HCEC 1CT (cell line): ENCODE results near the gene SLC22A5.
"Not testable (repeated sequence)": the region's sequence is repeated elsewhere in the genome, so short reads cannot be mapped to it uniquely, and the experiment has no call there.

Experiments used
- DNase-seq: peaks from one replicate; pipeline ENCODE4 v3.0.0-alpha.2; 2017

Gene SLC22A5

GRCh38 chr5:132414634-132415378, 45.3 kb downstream of the SLC22A5 start:
- peak; percentile 45 for DNase-seq

DNA sequence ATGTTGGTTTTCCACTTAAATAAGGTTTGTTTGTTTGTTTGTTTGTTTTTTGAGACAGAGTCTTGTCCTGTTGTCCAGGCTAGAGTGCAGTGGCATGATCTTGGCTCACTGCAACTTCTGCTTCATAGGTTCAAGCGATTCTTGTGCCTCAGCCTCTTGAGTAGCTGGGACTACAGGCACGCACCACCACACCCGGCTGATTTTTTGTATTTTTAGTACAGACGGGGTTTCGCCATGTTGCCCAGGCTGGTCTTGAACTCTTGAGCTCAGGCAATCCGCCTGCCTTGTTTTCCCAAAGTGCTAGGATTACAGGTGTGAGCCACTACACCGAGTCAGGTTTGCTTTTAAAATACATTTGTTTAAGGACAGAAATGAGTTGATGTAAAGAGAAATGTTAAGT, 46.0 kb downstream of the SLC22A5 start:
- not testable (repeated sequence) for DNase-seq

GRCh38 chr5:132416306-132417009, 46.9 kb downstream of the SLC22A5 start:
- DNase-seq = no peak

GRCh38 chr5:132417010-132417439, 47.5 kb downstream of the SLC22A5 start:
- DNase-seq = no peak

- DNase-seq = no peak
Measured at GRCh38 chr5:132417461-132417860, 48.0 kb downstream of the SLC22A5 start.

GRCh38 chr5:132417889-132418485, 48.5 kb downstream of the SLC22A5 start:
- no peak for DNase-seq

- DNase-seq = no peak
Measured at GRCh38 chr5:132418881-132419280, 49.4 kb downstream of the SLC22A5 start.

- DNase-seq = peak; percentile 75
Measured at GRCh38 chr5:132419502-132420468, 50.3 kb downstream of the SLC22A5 start.

GRCh38 chr5:132420706-132421272, 51.3 kb downstream of the SLC22A5 start:
- no peak for DNase-seq

DNA sequence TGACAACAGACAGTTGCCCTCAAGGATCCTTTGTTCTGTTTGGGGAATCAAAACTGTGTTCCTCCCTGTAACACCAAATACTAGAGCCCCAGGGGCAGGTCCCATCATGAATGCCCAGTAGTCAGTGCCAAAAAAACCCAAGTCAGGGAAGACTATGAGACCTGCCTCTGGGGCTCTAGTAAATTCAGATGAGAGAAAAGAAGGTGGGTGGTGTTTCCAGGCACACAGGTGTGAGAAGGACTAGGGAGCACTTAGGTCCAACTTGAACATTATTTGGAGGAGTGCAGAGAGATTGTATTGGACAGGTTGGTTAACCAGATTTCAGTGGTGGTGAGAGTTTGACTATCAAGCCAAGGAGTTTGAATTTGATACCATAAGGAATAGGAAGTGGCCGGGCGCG, 52.0 kb downstream of the SLC22A5 start:
- no peak for DNase-seq

DNA sequence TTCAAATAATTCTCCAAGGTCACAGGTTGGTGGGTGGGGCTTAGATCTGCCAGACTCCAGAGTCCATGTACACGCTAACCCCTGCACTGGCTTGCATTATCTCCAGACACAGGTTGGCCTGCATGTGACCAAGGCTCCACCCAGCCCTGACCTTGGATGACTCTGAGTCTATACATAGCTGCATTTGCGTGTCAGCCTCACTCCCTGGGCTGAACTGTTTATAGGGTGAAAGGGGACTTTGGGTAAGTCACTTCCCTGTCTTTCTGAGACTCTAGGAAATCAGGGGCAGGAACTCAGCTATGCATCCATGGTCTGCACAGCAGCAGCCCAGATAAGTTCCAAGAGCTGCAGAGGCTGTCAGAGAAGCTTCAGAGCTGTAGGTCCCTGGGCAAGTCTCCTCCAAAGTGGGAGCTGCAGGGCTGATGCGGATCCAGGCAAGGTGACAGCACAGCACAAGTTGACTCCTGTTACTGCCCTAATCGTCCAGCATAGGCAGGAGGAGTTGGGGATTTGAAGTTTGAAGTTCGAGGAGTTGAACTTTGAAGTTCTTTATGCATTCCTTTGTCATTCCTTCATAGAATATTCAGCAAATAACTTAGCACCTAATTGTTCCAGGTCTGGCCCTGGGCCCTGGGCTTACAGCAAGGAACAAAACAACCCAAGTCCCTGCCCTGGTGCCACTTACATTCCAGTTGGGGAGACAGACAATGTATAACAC, 53.4 kb downstream of the SLC22A5 start:
- peak; percentile 65 for DNase-seq

DNA sequence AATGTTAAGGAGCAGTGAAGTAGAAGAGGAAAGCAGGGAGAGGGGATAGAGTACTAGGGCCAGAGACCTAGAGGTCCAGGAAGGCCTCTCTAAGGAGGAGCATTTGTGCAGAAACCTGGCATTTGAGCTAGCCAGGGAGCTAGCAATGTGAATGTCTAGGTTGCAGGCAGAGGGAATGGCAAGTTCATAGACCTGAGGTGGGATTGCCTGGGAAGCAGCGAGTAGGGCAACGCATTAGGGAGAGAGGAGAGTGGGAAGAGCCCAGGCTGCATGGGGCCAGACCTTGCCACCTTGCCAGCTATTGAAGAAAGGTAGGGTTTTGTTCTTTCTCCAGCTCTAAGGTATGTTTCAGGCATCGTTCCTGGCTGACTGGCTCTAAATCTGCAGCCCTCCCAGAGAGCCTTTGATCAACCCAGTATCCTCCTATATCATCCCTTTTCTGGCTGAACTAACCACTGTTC, 54.0 kb downstream of the SLC22A5 start:
- no peak for DNase-seq

DNA sequence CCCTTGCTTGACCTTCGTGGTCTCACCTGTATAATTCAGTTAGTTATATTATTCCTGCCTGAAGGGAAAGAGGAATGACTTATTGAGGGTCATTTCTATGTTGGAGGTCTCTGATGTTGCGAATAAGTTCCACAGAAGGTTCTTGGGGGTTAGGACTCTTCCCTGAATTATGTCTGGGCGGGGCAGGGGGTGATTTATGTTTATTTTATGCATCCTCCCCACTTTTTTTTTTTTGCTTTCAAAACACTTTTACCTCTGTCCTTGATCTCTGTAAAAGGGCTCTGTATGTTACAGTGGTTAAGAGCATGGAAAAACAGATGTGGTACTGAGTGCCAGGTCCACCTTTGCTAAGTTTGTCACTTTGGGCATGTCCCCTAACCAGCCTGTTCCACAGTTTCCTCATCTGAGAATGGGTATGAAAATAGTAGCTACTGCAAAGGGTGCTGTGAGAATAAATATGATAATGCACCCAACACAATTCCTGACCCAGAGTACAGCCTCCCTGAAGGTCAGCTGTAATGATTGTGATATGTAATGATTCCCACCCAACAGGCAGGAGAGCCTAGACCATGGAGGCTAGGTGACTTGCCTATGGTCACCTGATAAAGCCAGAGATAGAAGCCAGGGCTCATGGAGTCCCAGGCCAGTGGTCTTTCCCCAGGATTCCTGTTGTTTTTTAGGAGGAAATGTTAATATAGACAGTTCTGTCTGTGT, 54.8 kb downstream of the SLC22A5 start:
- no peak for DNase-seq

GRCh38 chr5:132425009-132425937, 55.8 kb downstream of the SLC22A5 start:
- peak; percentile 89 for DNase-seq

DNA sequence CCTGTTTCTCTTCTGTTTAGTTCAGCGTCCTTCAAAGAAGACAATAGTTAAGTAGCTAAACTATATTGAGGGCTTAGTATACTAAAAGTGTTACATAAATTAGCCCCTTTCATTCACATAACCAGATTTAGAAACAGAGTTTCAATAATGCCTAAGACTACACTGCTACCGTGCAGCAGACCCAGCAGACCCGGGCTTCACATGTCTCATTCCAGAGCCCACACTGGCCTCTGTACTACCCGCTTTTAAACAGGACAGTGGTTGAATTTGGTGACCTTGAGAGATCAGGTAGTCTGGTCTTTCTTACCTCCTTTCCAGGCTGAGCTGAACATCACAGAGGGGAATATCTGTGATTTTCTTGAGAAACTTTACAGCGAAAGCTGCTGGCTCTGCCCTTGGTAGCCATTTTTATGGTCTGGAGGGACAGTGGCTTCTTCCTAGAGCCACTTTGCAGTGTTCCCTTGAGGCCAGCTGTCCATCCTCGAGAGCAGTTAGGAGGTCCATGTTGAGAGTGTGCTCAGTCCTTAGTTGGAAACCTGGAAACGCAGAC, 56.5 kb downstream of the SLC22A5 start:
- no peak for DNase-seq

GRCh38 chr5:132426525-132427138, 57.1 kb downstream of the SLC22A5 start:
- peak; percentile 97 for DNase-seq

- no peak for DNase-seq
Measured at GRCh38 chr5:132427281-132428146, 58.0 kb downstream of the SLC22A5 start.

- no peak for DNase-seq
Measured at GRCh38 chr5:132428147-132428482, 58.6 kb downstream of the SLC22A5 start.
